CD4-positive, alpha-beta T cell treated with Interleukin-6 for 4 hours (primary cell): ENCODE measurements around the gene ELL.
A peak's percentile ranks its signal among the peaks of the same experiment; 100 is the strongest.

Source experiments
- DNase-seq: peaks from one replicate; pipeline ENCODE4 v3.0.0-alpha.2; 2020; ENCODE audit warnings: mixed read lengths

The ELL gene

GRCh38 chr19:18487576-18488402, 34.1 kb downstream of the ELL start:
- no peak for DNase-seq

GRCh38 chr19:18486746-18487145, 35.1 kb downstream of the ELL start:
- no peak for DNase-seq

- no peak for DNase-seq
Measured at GRCh38 chr19:18484992-18485391, 36.9 kb downstream of the ELL start.

- no peak for DNase-seq
Measured at GRCh38 chr19:18483119-18483890, 38.6 kb downstream of the ELL start.

- DNase-seq: no peak
Measured at GRCh38 chr19:18481505-18482222, 40.2 kb downstream of the ELL start.

- DNase-seq: no peak
Measured at GRCh38 chr19:18480006-18480691, 41.7 kb downstream of the ELL start.

GRCh38 chr19:18478545-18479311, 43.1 kb downstream of the ELL start:
- peak; percentile 49 for DNase-seq

GRCh38 chr19:18477974-18478373, 43.9 kb downstream of the ELL start:
- no peak for DNase-seq

- DNase-seq: peak; percentile 19
Measured at GRCh38 chr19:18477042-18477779, 44.7 kb downstream of the ELL start.

GRCh38 chr19:18476507-18477041, 45.3 kb downstream of the ELL start:
- no peak for DNase-seq

- DNase-seq: no peak
Measured at GRCh38 chr19:18475762-18476331, 46.0 kb downstream of the ELL start.

GRCh38 chr19:18475004-18475453, 46.8 kb downstream of the ELL start:
- peak; percentile 45 for DNase-seq

GRCh38 chr19:18474366-18474887, 47.4 kb downstream of the ELL start:
- no peak for DNase-seq

GRCh38 chr19:18473706-18474087, 48.2 kb downstream of the ELL start:
- DNase-seq: no peak

- DNase-seq: no peak
Measured at GRCh38 chr19:18473003-18473705, 48.7 kb downstream of the ELL start.

- DNase-seq: no peak
Measured at GRCh38 chr19:18470787-18471186, 51.1 kb downstream of the ELL start.

- DNase-seq: peak; percentile 73
Measured at GRCh38 chr19:18469069-18469846, 52.6 kb downstream of the ELL start.

- DNase-seq: no peak
Measured at GRCh38 chr19:18468517-18468916, 53.4 kb downstream of the ELL start.

- DNase-seq: no peak
Measured at GRCh38 chr19:18467978-18468377, 53.9 kb downstream of the ELL start.
